ENCODE data around the gene CBL.

Gene CBL

DNA sequence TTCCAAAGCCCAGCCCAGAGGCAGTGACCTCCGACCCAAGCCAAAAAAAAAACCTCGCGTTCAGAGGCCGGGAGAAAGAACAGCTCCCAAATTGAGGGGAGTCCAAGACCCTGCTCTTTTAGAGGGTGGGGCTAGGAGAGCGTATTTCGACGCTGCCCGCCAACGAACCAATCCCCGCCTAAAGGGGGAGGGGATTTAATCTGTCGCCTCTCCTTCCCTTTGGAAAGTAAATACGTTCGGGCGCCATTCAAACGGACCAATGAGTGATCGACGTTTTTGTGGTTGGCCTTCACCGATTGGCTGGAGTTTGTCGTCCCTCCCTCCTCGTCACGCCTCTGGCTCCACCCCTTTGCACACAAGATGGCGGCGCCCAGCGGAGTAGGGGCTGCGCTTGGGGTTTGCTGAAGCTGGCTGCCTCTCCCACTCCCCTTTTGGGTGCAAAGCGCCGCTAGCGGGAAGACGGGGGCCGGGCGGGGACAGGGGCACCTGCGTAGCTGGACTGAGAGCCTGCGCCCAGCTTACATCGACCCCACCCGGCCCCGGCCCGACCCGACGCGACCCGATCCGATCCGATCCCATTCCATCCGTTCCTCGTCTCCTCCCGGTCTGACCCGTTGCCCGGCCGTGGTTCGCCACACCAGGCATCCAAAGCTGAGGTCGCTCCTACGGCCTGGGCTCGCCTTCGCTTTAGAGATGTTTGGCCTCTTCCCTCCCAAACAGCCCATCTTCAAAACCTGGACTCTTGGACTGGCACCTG, 128.2 kb downstream of the CBL start, which contains the start of gene RNF26:
RNF26 (plus strand) TSS at position 354 of the 757 bp plus-strand sequence. CDS start 596 bp downstream, outside the sequence.
- DNase-seq (ENCODE audit: low spot score) = peak; percentile 100

DNA sequence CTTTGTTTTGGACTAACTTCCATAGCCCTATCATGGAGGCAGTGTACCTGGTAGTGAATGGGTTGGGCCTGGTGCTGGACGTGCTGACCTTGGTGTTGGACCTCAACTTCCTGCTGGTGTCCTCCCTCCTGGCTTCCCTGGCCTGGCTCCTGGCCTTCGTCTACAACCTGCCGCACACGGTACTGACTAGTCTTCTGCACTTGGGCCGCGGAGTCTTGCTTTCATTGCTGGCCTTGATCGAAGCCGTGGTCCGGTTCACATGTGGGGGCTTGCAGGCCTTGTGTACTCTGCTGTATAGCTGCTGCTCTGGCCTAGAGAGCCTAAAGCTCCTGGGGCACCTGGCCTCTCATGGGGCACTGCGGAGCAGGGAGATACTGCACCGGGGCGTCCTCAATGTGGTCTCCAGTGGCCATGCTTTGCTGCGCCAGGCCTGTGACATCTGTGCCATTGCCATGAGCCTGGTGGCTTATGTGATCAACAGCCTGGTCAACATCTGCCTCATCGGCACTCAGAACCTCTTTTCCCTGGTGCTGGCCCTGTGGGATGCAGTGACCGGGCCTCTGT, 129.0 kb downstream of the CBL start:
- DNase-seq (ENCODE audit: low spot score) = no peak

DNA sequence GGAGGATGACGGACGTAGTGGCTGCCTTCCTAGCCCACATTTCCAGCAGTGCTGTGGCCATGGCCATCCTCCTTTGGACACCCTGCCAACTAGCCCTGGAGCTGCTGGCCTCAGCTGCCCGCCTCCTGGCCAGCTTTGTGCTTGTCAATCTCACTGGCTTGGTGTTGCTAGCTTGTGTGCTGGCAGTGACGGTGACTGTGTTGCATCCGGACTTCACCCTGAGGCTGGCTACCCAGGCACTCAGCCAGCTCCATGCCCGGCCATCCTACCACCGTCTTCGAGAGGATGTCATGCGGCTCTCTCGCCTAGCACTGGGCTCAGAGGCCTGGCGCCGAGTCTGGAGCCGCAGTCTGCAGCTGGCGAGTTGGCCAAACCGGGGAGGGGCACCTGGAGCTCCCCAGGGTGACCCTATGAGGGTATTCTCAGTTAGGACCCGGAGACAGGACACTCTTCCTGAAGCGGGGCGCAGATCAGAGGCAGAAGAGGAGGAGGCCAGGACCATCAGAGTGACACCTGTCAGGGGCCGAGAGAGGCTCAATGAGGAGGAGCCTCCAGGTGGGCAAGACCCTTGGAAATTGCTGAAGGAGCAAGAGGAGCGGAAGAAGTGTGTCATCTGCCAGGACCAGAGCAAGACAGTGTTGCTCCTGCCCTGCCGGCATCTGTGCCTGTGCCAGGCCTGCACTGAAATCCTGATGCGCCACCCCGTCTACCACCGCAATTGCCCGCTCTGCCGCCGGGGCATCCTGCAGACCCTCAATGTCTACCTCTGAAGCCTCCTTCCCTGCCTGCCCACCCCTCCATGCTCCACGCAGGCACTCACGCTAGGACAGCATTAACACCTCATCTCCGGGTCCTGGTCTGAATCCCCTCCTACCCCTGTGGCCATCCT, 129.8 kb downstream of the CBL start:
- DNase-seq (ENCODE audit: low spot score) = no peak

DNA sequence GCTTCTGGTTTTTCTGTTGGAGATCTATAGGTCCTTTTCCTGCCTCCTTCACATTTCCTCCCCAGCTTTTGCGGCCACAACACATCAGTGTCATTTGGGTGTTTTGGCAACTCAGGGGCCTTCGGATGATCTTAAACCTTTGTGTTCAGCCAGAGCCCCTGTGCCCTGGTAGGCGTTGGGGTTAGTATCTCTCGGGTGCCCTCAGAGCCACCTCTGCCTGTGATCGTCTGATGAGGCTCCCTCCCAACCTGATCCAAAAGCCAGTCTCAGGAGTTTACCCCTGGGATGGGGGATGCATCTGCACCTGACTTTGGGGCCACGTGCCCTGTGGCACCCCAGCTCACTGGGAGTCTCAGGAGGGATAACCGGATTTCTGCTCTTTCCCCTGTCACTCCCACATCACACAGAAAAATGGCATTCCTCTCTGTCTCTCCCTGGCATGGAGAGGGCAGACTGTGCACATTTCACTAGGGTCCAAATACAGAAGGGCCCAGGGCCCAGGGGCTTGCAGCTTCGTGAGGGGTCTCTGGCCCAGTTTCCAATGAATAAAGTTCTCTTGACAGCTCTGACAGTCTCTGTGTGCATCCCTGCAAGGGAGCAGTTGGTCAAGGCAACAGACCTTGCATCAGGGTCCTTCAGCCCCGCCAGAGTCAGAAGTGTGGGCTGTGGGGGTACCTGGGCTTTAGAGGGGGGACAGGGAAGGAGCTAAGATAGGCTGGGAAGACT, 130.8 kb downstream of the CBL start:
- no peak for DNase-seq (ENCODE audit: low spot score)

DNA sequence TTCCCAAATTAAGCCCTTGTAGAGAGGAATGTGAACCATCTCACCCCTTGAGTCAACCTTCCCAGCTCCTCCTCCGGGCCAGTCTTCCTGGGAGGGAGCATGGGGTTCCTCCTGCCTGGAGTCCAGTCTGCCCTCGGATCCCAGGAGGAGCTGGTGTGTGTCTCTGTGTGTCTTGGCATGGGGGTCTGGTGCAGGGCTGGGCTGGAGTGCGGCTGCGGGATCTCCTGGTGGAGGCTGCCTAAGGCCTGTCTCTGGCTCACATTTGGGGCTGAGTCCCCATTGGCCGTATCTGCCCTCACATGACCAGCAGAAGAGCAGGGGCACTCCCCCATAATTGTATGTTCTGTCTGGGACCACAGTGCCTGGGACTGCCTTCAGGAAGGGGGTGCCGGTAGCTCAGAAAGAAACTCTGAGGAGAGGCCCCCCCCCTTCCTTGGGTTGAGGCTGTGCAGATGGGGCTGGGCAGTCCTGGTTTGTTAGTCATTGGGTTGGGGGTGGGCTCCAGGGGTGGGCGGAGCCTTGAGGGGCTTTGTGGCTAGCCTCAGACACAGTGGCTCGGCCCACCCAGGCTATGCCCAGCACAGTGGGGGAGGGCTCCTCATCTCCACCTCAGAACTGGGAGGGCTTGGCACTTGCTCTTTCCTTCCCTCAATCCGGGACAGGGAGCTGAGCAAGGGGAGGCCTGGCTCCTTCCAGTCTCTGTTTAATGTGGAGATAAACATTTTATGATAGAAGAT, 131.6 kb downstream of the CBL start:
- peak; percentile 47 for DNase-seq (ENCODE audit: low spot score)

DNA sequence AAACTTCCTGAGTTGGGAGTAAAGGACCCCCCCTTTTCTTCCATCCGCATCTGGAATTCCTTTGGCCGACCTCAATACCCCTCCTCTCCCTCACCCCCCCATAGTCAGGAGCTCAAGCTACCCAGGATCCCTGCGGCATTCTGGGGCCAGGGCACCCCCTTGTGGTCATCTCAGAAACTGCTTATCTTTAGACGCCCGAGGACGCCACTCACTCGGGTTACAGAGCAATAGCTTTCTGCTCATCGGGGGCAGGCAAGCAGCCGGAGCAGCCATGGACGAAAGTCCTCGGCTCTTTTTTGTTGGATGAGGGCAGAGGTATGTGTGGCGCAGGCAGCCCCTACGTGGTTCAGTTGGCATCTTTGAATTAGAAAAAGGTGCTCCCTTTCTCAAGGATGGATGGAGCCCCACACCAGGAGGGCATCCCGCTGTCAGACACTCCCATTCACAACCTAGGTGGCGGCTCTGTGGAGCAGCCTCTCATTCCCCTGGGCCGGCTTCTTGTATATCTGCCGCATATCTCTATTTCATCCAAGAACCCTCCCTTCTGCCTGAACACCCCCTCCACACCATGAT, 132.3 kb downstream of the CBL start:
- peak; percentile 83 for DNase-seq (ENCODE audit: low spot score)

DNA sequence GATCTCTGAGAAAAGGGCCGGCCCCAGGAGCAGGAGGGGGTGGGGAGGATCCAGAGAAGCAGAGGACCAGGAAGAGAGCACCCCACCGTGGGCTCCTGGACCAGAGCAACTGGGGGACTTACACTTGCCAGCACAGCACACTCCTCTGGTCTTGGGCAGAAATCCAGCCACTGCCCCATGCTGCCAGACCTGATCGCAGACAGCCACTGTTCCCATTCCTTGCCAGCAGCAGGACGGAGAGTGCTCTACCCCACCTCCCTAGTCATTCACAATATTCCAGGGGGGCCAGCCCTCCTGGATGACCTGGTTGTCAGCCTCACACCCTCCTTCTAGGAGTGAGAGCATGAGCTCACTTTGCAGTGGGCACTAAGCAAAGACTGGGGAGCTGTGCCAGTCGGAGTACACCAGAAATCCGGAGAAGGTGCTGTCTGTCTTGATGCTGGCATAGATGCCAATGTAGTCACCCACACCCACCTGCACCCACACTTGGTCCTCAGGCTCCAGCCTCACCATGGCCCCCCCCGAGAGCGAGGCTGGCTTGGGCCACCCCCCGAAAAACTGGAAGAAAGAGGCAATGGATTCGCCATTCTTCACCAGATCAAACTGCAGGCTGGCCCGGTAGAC, 132.9 kb downstream of the CBL start:
- DNase-seq (ENCODE audit: low spot score) = no peak

DNA sequence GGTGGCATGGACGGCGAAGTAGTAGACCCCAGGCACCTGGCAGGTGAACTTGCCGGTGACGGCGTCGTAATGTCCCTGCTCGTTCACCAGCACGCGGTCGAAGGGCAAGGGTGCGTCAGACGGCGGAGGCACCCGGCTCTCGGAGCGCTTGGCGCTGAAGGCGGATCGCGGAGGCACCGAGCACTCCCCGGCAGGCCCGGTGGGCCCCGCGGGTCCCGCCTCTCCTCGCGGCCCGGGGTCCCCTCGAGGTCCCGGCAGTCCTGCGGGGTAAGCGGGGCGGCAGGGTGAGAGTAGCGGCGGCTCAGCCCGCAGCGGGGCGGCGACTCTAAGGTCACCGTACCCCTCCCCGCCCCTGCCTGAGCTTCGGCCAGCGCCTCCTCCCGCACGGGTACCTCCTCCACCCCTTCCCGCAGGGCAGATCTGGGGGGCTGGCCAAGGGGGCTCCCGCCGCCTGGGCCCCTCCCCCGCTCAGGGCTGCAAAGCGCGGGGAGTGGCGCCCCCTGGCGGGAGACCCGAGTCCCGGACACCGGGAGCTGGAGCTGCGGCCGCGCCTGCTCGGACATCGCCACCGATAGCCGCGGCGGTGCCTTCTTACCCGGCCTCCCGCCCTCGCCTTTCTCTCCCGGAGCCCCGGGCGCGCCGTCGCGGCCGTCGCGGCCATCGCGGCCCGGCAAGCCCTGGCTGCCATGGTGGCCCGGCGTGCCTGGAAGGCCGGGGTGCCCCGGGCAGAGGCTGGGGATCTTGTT, 133.6 kb downstream of the CBL start:
- DNase-seq (ENCODE audit: low spot score) = peak; percentile 81

DNA sequence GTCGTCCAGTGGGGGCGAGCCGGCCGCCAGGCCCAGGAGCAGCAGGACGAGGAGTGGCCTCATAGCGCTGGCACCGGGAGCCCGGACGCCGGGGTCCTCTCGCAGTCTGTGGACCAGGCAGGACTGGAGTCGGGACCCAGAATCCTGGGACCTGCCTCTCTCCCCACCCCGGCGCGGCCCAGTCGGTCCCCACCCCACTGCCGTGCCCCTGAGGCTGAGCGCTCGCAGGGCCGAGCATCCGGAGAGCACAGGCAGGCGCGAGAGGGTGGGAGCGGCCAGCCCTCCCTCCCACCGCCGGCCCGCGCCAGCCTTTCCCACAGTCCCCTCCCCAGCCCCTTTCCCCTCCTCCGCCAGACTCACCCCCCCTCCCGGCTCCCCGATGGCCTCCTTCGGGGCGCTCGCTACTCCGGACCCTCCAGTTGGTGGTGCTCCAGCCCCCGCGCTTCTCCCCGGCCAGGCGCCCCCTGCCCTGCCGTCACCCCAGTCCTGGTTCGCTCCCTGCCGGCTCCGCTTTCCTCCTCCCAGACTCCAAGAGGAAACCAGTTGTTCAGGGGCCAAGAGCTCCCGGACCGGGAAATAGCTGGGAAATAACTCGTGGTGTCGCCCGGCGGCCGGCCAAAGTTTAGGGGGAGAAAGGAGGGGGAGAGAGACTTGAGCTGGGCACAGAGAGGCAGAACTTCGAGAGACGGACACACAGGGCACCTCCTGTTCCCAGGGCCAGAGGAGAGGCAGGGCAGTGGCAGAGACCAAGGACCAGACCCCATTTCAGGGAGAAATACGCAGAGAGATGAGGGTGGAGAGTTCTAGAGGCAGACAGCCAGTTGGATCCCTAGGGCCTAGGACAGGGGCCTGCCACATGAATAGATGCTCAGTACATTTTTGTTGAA, 134.4 kb downstream of the CBL start, which contains the start of gene C1QTNF5:
C1QTNF5 (minus strand) TSS at position 549 of the 887 bp plus-strand sequence; CDS start at position 63, 486 bp downstream.
- DNase-seq (ENCODE audit: low spot score) = peak; percentile 83

DNA sequence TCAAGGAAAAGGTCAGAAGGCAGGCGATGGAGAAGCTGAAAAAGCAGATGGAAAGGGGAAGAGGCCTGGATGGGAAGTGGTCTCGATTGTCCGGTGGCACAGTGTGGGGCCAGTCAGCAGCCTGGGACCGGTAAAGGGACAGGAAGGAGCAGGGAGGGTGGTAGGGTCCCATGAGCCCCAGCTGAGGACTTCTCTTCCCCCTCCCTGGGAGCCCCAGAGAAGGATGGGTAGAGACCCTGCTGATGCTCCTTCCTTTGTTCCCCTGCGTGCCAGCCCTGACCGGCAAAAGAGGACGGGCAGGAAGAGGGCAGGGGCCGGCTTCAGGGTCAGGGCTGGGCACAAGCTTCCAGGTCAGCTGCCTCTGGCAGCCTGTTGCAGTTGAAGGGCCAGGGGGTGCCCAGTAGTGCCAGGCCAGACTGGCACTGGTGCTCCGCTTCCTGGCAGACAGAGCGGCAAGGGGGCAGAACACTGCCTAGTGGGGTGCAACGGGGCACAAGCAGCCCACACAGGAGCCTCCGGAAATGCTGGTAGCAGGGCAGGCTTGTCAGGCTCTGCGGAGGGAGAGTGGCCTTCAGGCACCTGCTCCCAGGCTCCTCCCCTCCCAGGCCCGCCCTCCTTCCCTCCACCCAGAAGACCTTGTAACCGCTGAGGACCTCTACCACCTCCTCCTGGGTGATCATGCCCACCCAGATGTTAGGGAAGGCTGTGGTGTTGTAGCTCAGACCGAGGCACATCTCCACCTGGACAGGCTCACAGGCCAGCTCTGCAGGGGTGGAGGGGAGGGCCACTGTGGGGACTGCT, 135.3 kb downstream of the CBL start:
- no peak for DNase-seq (ENCODE audit: low spot score)

DNA sequence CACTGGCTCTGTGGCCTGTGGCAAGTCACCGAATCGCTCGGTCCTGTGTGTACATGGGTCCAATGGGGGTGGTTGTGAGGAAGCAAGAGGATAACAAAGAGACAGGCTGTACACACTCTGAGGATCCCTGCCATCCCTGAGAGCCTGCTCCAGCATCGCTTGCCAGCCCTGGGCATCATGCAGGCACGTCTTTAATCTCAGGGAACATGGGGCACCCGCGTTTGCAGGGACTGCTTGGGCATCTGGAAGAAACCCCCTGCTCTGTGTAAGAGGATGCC, 135.8 kb downstream of the CBL start:
- no peak for DNase-seq (ENCODE audit: low spot score)

DNA sequence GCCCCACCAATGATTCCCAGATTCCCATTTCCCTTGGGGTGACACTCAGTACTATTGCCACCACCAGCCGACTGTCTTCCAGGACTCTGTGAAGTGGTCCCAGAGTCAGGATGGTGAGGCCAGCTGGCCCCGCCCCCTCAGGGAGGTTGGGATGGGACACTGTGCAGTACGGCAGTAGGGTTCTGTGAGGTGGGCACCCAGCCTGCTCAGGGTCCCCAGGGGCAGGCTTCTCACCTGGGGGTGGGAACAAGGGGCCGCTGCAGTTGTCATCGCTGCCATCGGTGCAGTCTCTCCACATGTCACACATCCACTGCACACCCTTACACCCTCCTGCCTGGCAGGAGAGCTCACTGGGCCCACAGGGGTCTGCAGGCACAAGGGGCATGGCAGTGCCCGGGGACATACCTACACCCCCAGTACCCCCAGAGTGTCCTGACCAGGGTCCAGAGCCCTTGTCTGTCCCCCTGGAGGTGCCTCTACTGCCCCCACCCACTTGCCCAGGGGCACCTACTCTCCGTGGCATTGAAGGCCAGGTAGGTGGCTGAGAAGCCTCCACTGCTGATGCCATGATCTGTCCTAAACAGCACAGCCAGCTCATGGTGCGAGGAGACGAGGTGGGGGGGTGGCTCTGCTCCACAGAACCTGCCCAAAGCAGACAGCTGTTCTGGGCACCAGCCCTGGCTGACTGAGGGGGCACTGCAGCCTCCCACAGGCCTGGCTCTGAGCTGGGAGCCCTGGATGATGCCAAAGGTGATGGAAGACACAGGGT, 136.4 kb downstream of the CBL start:
- DNase-seq (ENCODE audit: low spot score) = no peak

DNA sequence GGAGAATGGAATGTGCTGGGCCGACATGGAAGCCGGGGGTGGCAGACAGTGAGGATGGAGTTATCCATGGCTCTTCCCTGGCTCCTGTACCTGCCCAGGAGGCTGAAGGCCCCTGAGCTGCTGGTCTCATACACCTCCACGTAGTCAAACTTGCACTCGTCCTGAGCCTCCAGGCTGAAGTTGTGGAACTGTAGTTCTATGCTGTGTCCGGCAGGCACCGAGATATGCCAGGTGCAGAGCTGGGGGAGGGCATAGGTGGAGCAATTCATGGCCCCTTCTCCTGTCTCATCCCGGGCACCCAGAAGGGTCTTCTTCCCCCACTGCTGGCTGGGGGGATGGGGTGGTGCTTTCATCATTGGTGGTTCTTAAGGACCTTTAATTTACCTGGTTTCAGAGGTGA, 137.6 kb downstream of the CBL start:
- no peak for DNase-seq (ENCODE audit: low spot score)

DNA sequence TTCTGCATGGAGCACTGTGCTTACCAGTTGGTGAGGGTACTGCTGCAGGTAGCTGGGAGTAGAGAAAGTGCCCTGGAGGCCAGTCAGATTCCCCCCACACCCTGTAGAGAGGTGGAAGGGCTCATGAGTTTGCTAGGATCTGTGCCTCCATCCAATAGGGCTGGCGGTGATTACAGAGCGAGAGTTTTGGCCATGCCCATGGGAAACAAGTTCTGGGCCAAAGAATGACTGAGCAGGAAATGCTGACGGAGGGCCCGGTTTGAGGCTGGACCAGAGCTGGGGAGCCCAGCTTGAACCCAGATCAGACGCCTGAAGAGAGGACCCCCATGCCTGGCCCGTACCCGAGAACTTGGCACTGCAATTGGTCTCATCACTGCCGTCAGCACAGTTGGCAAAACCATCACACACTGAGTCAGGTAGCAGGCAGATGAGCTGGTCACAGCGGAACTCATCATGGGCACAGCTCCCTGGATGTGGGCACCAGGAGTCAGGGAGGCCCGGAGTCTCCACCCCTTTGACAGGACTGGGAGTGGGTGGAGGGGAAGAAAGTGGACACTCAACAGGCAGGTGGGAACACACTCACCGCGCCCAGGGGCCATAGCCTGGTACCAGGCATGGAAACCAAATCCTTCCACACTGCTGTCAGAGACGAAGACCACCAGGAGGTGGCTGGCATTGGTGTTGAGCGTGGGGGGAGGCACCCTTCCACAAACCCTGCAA, 138.3 kb downstream of the CBL start:
- DNase-seq (ENCODE audit: low spot score) = no peak

DNA sequence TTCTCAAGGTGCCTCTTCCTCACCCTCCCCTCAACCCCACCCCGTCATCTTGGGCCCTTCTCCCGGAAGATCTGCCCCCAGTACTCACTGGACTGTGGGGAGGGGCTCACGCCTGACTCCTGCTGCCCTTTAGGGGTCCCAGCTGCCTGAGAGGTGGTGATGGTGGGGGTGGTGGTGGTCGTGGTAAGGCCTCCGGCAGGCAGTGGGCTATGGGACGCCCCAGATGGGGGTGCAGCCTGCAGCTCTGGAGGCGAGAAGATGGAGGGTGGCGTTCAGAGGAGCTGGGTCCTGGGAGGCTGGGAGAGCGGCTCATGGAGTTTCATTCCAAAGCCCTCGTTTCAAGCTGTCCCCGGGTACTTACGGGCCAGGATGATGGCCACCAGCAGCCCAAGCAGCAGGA, 139.5 kb downstream of the CBL start:
- no peak for DNase-seq (ENCODE audit: low spot score)

DNA sequence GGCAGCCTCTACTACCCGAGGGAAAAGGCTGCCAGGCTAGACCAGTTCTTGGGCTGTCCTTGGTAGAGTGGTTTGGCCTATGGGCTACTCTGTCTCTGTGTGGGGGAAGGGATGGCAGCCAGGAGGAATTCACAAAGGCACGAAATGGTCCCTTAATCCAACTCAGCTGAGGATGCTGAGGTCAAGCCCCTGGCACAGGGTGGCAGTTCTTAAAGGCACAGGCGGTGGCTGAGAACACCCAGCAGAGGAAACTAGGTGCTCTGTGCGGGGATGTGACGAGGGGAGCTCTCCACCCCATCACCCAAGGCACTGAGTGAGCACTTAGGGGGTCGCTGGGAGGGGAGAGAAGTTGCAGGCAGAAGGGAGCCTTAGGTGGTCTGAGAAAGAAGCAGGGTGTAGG, 140.5 kb downstream of the CBL start, which contains the start of gene MFRP:
MFRP (minus strand) TSS at position 101 of the 400 bp plus-strand sequence. CDS start 192 bp downstream, outside the sequence.
- no peak for DNase-seq (ENCODE audit: low spot score)
